ENCODE measurements around the gene ADGRF1. TPM values are rescaled to one million over a fixed set of nuclear protein-coding genes. Genes with fewer than 3 reads are reported as not detected.
"Not testable (repeated sequence)": the region's sequence is repeated elsewhere in the genome, so short reads cannot be mapped to it uniquely, and the experiment has no call there.

The ADGRF1 gene
- polyA plus RNA-seq, 4 donors = 0.13 to 1.7 (median 1.3) TPM

GRCh38 chr6:47004463-47004862, 37.7 kb downstream of the ADGRF1 start:
- peak in 1 of 2 donors; percentile 30 for DNase-seq
- WGBS, 3 donors = 42 to 67% (median 59%) methylated on average over 3 of the region's 3 CpGs

GRCh38 chr6:47000842-47001241, 41.3 kb downstream of the ADGRF1 start:
- WGBS, 3 donors = 67 to 94% (median 77%) methylated on average over 4 of the region's 4 CpGs
- DNase-seq (no peak), FAIRE-seq (no peak)
- Histone ChIP-seq H3K27ac (ENCODE audit: low read depth in 1 of 3, low read length in 2 of 3) (no peak overlapping the region), H3K27me3 (ENCODE audit: control insufficient read depth in 3 of 3, insufficient read depth in 3 of 3, low read length in 3 of 3) (no peaks in the 10 kb centered on the region), H3K36me3 (ENCODE audit: control insufficient read depth in 3 of 3, insufficient read depth in 2 of 3, low read depth in 1 of 3, low read length in 3 of 3) (no peaks in the 10 kb centered on the region), H3K4me1 (ENCODE audit: control insufficient read depth in 3 of 3, insufficient read depth in 2 of 3, low read depth in 1 of 3, low read length in 2 of 3) (peaks cover 2 to 26% (median 7%) of the 10 kb centered on the region in 3 donors), H3K9me3 (ENCODE audit: control insufficient read depth in 2 of 2, insufficient read depth in 1 of 2, low read depth in 1 of 2, low read length in 1 of 2) (no peaks in the 10 kb centered on the region), H3K4me3 (ENCODE audit: low read depth in 1 of 3, low read length in 3 of 3) (no peak overlapping the region)

More at GRCh38 chr6:47004463-47004862, 37.7 kb downstream of the ADGRF1 start:
- H3K9me3 ChIP-seq (ENCODE audit: control insufficient read depth in 2 of 2, insufficient read depth in 1 of 2, low read depth in 1 of 2, low read length in 1 of 2) = no peaks in the 10 kb centered on the region
- no peak overlapping the region for H3K4me3 ChIP-seq (ENCODE audit: low read depth in 1 of 3, low read length in 3 of 3)
- no peaks in the 10 kb centered on the region for H3K36me3 ChIP-seq (ENCODE audit: control insufficient read depth in 3 of 3, insufficient read depth in 2 of 3, low read depth in 1 of 3, low read length in 3 of 3)
- H3K27ac ChIP-seq (ENCODE audit: low read depth in 1 of 3, low read length in 2 of 3) = no peak overlapping the region
- H3K4me1 ChIP-seq (ENCODE audit: control insufficient read depth in 3 of 3, insufficient read depth in 2 of 3, low read depth in 1 of 3, low read length in 2 of 3) = peaks cover 0 to 3% (median 0%) of the 10 kb centered on the region in 3 donors
- no peaks in the 10 kb centered on the region for H3K27me3 ChIP-seq (ENCODE audit: control insufficient read depth in 3 of 3, insufficient read depth in 3 of 3, low read length in 3 of 3)
- FAIRE-seq = no peak

- no peaks in the 10 kb centered on the region for H3K27me3 ChIP-seq (ENCODE audit: control insufficient read depth in 3 of 3, insufficient read depth in 3 of 3, low read length in 3 of 3)
- WGBS, 3 donors = 88 to 95% (median 91%) methylated on average over 1 of the region's 1 CpG
- DNase-seq = no peak
- no peak for FAIRE-seq
- H3K4me1 ChIP-seq (ENCODE audit: control insufficient read depth in 3 of 3, insufficient read depth in 2 of 3, low read depth in 1 of 3, low read length in 2 of 3) = peaks cover 2 to 23% (median 7%) of the 10 kb centered on the region in 3 donors
- H3K9me3 ChIP-seq (ENCODE audit: control insufficient read depth in 2 of 2, insufficient read depth in 1 of 2, low read depth in 1 of 2, low read length in 1 of 2) = no peaks in the 10 kb centered on the region
- no peak overlapping the region for H3K4me3 ChIP-seq (ENCODE audit: low read depth in 1 of 3, low read length in 3 of 3)
- no peak overlapping the region for H3K27ac ChIP-seq (ENCODE audit: low read depth in 1 of 3, low read length in 2 of 3)
- no peaks in the 10 kb centered on the region for H3K36me3 ChIP-seq (ENCODE audit: control insufficient read depth in 3 of 3, insufficient read depth in 2 of 3, low read depth in 1 of 3, low read length in 3 of 3)
Observed at GRCh38 chr6:46998436-46999017, 43.6 kb downstream of the ADGRF1 start.

GRCh38 chr6:46997646-46998045, 44.5 kb downstream of the ADGRF1 start:
- Histone ChIP-seq H3K9me3 (ENCODE audit: control insufficient read depth in 2 of 2, insufficient read depth in 1 of 2, low read depth in 1 of 2, low read length in 1 of 2) (no peaks in the 10 kb centered on the region), H3K36me3 (ENCODE audit: control insufficient read depth in 3 of 3, insufficient read depth in 2 of 3, low read depth in 1 of 3, low read length in 3 of 3) (no peaks in the 10 kb centered on the region), H3K27me3 (ENCODE audit: control insufficient read depth in 3 of 3, insufficient read depth in 3 of 3, low read length in 3 of 3) (no peaks in the 10 kb centered on the region), H3K27ac (ENCODE audit: low read depth in 1 of 3, low read length in 2 of 3) (peak overlapping the region in 1 of 3 donors; percentile 13), H3K4me1 (ENCODE audit: control insufficient read depth in 3 of 3, insufficient read depth in 2 of 3, low read depth in 1 of 3, low read length in 2 of 3) (peaks cover 2 to 23% (median 7%) of the 10 kb centered on the region in 3 donors), H3K4me3 (ENCODE audit: low read depth in 1 of 3, low read length in 3 of 3) (no peak overlapping the region)
- WGBS, 3 donors = 91 to 93% (median 91%) methylated on average over 1 of the region's 1 CpG
- FAIRE-seq = no peak
- no peak for DNase-seq

GRCh38 chr6:46996860-46997641, 45.1 kb downstream of the ADGRF1 start:
- DNase-seq (peak; percentile 90 to 93), FAIRE-seq (no peak)
- Histone ChIP-seq H3K36me3 (ENCODE audit: control insufficient read depth in 3 of 3, insufficient read depth in 2 of 3, low read depth in 1 of 3, low read length in 3 of 3) (no peaks in the 10 kb centered on the region), H3K27ac (ENCODE audit: low read depth in 1 of 3, low read length in 2 of 3) (peak overlapping the region in 2 of 3 donors; percentile 27 to 91), H3K9me3 (ENCODE audit: control insufficient read depth in 2 of 2, insufficient read depth in 1 of 2, low read depth in 1 of 2, low read length in 1 of 2) (no peaks in the 10 kb centered on the region), H3K4me1 (ENCODE audit: control insufficient read depth in 3 of 3, insufficient read depth in 2 of 3, low read depth in 1 of 3, low read length in 2 of 3) (peaks cover 2 to 23% (median 7%) of the 10 kb centered on the region in 3 donors), H3K4me3 (ENCODE audit: low read depth in 1 of 3, low read length in 3 of 3) (no peak overlapping the region), H3K27me3 (ENCODE audit: control insufficient read depth in 3 of 3, insufficient read depth in 3 of 3, low read length in 3 of 3) (no peaks in the 10 kb centered on the region)
- WGBS, 3 donors = 5 to 51% (median 21%) methylated on average over 1 of the region's 1 CpG

- Histone ChIP-seq H3K4me1 (ENCODE audit: control insufficient read depth in 3 of 3, insufficient read depth in 2 of 3, low read depth in 1 of 3, low read length in 2 of 3) (peaks cover 2 to 23% (median 10%) of the 10 kb centered on the region in 3 donors), H3K27ac (ENCODE audit: low read depth in 1 of 3, low read length in 2 of 3) (no peak overlapping the region), H3K4me3 (ENCODE audit: low read depth in 1 of 3, low read length in 3 of 3) (no peak overlapping the region), H3K36me3 (ENCODE audit: control insufficient read depth in 3 of 3, insufficient read depth in 2 of 3, low read depth in 1 of 3, low read length in 3 of 3) (no peaks in the 10 kb centered on the region), H3K9me3 (ENCODE audit: control insufficient read depth in 2 of 2, insufficient read depth in 1 of 2, low read depth in 1 of 2, low read length in 1 of 2) (no peaks in the 10 kb centered on the region), H3K27me3 (ENCODE audit: control insufficient read depth in 3 of 3, insufficient read depth in 3 of 3, low read length in 3 of 3) (no peaks in the 10 kb centered on the region)
- 35 to 45% (median 38%) methylated on average over 1 of the region's 1 CpG for WGBS, 3 donors
- DNase-seq (no peak), FAIRE-seq (no peak)
Observed at GRCh38 chr6:46994933-46995332, 47.2 kb downstream of the ADGRF1 start.

GRCh38 chr6:46993846-46994245, 48.3 kb downstream of the ADGRF1 start:
- 89 to 95% (median 94%) methylated on average over 3 of the region's 3 CpGs for WGBS, 3 donors
- no peak overlapping the region for H3K27ac ChIP-seq (ENCODE audit: low read depth in 1 of 3, low read length in 2 of 3)
- FAIRE-seq (no peak), DNase-seq (no peak)
- no peaks in the 10 kb centered on the region for H3K9me3 ChIP-seq (ENCODE audit: control insufficient read depth in 2 of 2, insufficient read depth in 1 of 2, low read depth in 1 of 2, low read length in 1 of 2)
- H3K36me3 ChIP-seq (ENCODE audit: control insufficient read depth in 3 of 3, insufficient read depth in 2 of 3, low read depth in 1 of 3, low read length in 3 of 3) = no peaks in the 10 kb centered on the region
- peaks cover 2 to 23% (median 12%) of the 10 kb centered on the region in 3 donors for H3K4me1 ChIP-seq (ENCODE audit: control insufficient read depth in 3 of 3, insufficient read depth in 2 of 3, low read depth in 1 of 3, low read length in 2 of 3)
- no peak overlapping the region for H3K4me3 ChIP-seq (ENCODE audit: low read depth in 1 of 3, low read length in 3 of 3)
- H3K27me3 ChIP-seq (ENCODE audit: control insufficient read depth in 3 of 3, insufficient read depth in 3 of 3, low read length in 3 of 3) = no peaks in the 10 kb centered on the region

- FAIRE-seq; H3K27me3 ChIP-seq (ENCODE audit: control insufficient read depth in 3 of 3, insufficient read depth in 3 of 3, low read length in 3 of 3); H3K9me3 ChIP-seq (ENCODE audit: control insufficient read depth in 2 of 2, insufficient read depth in 1 of 2, low read depth in 1 of 2, low read length in 1 of 2); H3K4me3 ChIP-seq (ENCODE audit: low read depth in 1 of 3, low read length in 3 of 3); H3K36me3 ChIP-seq (ENCODE audit: control insufficient read depth in 3 of 3, insufficient read depth in 2 of 3, low read depth in 1 of 3, low read length in 3 of 3); H3K27ac ChIP-seq (ENCODE audit: low read depth in 1 of 3, low read length in 2 of 3); DNase-seq: not testable (repeated sequence)
- H3K4me1 ChIP-seq (ENCODE audit: control insufficient read depth in 3 of 3, insufficient read depth in 2 of 3, low read depth in 1 of 3, low read length in 2 of 3) = peaks cover 2 to 13% (median 9%) of the 10 kb centered on the region in 3 donors
- 85 to 93% (median 90%) methylated on average over 2 of the region's 2 CpGs for WGBS, 3 donors
Observed at GRCh38 chr6:46992391-46992790, 49.7 kb downstream of the ADGRF1 start.

Measured in small intestine (tissue), 7 donors.